HUES48 (cell line): Measurements from ENCODE around the gene LPCAT1.

ENCODE experiments used
- H3K27ac ChIP-seq: one replicate; pipeline ENCODE4 v1.7.0; 2013; ENCODE audit warnings: low read depth, low read length, inconsistent platforms
- H3K27me3 ChIP-seq: 2 replicates; pipeline ENCODE4 v1.6.1; 2013; ENCODE audit warnings: mild to moderate bottlenecking, low read length; ENCODE audit not compliant: control insufficient read depth, insufficient read depth
- H3K36me3 ChIP-seq: 2 replicates; pipeline ENCODE4 v1.6.1; 2013; ENCODE audit warnings: low read length; ENCODE audit not compliant: control insufficient read depth, insufficient read depth
- H3K4me1 ChIP-seq: 2 replicates; pipeline ENCODE4 v1.6.1; 2013; ENCODE audit warnings: mild to moderate bottlenecking, low read length; ENCODE audit not compliant: control insufficient read depth, insufficient read depth
- H3K4me3 ChIP-seq: 2 replicates; pipeline ENCODE4 v1.5.1; 2013; ENCODE audit warnings: mild to moderate bottlenecking, low read depth, low read length
- H3K9ac ChIP-seq: 2 replicates; pipeline ENCODE4 v1.6.1; 2013; ENCODE audit warnings: mild to moderate bottlenecking, low read depth, low read length, moderate library complexity
- H3K9me3 ChIP-seq: 2 replicates; pipeline ENCODE4 v1.6.1; 2013; ENCODE audit warnings: low read length; ENCODE audit not compliant: control insufficient read depth, insufficient read depth

Gene LPCAT1

DNA sequence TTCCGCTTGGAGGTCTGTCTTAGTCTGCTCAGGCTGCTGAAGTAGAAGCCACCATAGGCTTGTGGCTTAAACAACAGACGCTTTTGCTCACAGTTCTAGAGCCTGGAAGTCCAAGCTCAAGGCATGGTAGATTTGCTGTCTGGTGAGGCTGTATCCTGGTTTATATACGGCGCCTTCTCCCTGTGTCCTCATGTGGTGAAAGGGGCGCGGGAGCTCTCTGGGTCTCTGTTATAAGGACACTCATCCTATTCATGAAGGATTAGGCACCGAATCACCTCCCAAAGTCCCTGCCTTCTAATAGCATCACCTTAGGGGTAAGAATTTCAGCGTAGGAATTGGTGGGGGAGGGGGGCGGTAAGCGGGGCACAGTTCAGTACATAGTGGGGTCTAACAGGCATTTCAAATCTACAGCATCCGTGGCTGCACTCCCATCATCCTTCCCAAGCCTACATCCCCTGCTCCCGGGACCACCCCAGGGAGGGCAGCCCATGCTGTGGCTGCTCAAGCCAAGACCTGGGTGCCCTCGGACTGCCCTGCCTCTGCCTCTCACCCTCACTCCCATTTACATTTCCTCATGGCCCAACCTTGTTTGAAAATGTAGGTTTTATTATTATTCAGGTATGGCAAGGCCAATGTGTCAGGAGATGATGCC is 15.1 kb upstream of the LPCAT1 start:
- H3K9me3 ChIP-seq: no peaks in the 10 kb centered on the region; the same call in 1 of the 2 replicates
- H3K4me1 ChIP-seq: no peaks in the 10 kb centered on the region
- H3K4me3 ChIP-seq: no peak overlapping the region
- no peak overlapping the region for H3K27ac ChIP-seq
- H3K27me3 ChIP-seq: no peaks in the 10 kb centered on the region
- H3K36me3 ChIP-seq: no peaks in the 10 kb centered on the region
- no peak overlapping the region for H3K9ac ChIP-seq

- Histone ChIP-seq H3K27ac (no peak overlapping the region), H3K36me3 (no peaks in the 10 kb centered on the region), H3K9me3 (no peaks in the 10 kb centered on the region; the same call in 1 of the 2 replicates), H3K27me3 (no peaks in the 10 kb centered on the region), H3K4me3 (no peak overlapping the region), H3K9ac (no peak overlapping the region), H3K4me1 (no peaks in the 10 kb centered on the region)
These were observed 14.5 kb upstream of the LPCAT1 start for GRCh38 chr5:1538276-1538675.

DNA sequence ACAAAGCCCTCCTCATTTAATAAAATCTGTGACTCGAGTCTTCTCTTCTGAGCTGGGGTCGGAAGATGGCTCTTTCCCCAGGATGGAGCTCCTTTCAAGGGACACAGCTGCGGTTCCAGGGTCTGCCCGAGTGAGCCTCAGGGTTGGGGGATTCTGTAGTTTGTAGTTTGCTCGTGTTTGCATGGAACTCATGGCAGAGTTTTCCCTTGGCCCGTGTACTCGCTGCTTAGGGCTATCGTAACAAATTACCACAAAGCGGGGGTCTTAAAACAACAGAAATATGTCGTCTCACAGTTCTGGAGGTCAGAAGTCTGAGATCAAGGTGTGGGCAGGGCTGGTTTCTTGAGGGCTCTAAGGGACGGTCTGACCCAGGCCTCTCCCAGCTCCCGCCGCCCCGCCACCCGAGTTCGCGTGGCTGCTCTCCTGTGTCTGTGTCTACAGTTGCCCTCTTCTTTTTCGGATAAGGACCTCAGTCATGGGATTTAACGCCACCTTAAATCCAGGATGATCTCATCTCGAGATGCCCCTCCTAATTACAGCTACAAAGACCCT is 13.9 kb upstream of the LPCAT1 start:
- Histone ChIP-seq H3K9ac (no peak overlapping the region), H3K4me1 (no peaks in the 10 kb centered on the region), H3K36me3 (no peaks in the 10 kb centered on the region), H3K27me3 (no peaks in the 10 kb centered on the region), H3K9me3 (no peaks in the 10 kb centered on the region; the same call in 1 of the 2 replicates), H3K27ac (no peak overlapping the region), H3K4me3 (no peak overlapping the region)

DNA sequence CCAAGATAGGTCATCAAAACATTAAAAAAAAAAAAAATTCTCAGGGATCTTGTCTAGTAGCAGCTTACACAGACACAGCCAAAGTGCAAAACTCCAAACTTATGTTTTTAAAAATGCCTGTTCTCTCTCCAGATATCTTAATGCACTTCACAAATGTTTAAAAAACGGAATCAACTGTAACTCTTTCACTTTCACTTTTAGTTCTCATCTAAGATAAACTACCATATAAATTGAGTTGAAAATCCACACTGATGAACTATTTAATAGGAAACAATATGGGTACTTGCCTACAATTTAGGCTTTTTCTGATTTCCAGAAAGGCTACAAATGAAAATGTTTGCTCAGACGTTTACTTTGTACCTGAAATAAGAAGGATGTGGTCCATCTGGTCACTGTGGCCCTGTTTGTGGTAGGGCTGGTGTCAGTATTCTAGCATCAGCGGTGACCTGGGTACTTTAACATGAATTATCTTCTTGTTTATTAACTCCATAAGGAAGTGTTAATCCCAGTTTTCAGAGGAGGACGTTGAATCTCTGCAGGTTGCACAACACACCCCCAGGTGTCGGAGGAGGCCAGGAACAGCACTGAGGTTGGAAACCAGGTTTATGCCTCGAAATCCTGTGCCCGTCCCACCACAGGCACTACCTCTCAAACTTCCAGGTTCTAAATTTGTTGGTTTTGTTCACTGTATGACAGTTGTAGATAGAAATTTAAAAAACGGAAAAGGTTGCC is 13.3 kb upstream of the LPCAT1 start:
- Histone ChIP-seq H3K9me3 (no peaks in the 10 kb centered on the region; the same call in 1 of the 2 replicates), H3K27me3 (no peaks in the 10 kb centered on the region), H3K4me1 (no peaks in the 10 kb centered on the region), H3K4me3 (no peak overlapping the region), H3K27ac (no peak overlapping the region), H3K36me3 (no peaks in the 10 kb centered on the region), H3K9ac (no peak overlapping the region)

DNA sequence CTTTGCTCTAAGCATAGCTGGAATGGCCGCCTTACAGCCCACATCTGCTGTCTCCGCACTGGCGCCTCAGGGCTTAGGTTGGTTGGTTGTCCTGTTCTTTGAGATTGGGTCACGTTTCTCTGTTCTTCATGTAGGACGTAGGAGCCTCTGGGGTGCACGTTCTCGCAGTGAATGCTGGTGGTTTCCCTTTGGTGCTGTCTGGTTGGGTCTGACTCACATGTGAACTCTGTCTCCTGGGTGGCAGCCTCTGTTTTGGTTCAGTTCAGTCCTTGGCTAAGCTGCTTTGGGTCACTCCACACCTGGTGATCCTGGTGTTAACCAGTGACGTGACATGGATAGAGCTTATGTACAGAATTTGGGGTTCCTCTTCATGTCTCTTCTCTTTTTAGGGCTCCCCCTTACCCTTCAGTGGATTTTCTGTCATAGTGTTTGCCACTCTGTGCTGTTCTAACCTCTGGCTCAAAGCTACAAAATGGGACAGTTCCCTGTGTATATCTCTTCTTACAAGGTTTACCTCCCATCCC is 12.6 kb upstream of the LPCAT1 start:
- Histone ChIP-seq H3K36me3 (no peaks in the 10 kb centered on the region), H3K4me3 (no peak overlapping the region), H3K9ac (no peak overlapping the region), H3K4me1 (no peaks in the 10 kb centered on the region), H3K9me3 (no peaks in the 10 kb centered on the region; the same call in 1 of the 2 replicates), H3K27ac (no peak overlapping the region), H3K27me3 (no peaks in the 10 kb centered on the region)

DNA sequence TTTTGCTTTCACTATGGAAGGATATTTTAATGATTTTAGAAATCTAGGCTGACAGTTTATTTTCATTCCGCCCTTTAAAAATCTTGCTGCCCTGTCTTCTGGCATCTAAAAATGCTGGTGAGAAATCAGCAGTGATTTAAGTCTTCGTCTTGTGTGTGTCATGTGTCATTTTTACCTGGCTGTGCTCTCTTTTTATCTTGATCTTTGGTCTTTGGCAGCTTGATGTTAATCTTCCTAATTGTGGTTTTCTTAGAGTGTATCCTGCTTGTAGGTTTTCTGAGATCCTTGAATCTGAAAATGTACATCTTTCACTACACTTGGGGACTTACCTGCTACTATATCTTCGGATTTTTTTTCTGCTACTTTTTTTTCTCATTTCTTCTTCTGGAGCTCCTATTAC is 11.9 kb upstream of the LPCAT1 start:
- Histone ChIP-seq H3K27me3 (no peaks in the 10 kb centered on the region), H3K36me3 (no peaks in the 10 kb centered on the region), H3K9ac (no peak overlapping the region), H3K4me3 (no peak overlapping the region), H3K27ac (no peak overlapping the region), H3K9me3 (no peaks in the 10 kb centered on the region; the same call in 1 of the 2 replicates), H3K4me1 (no peaks in the 10 kb centered on the region)

- Histone ChIP-seq H3K36me3 (no peaks in the 10 kb centered on the region), H3K4me3 (no peak overlapping the region), H3K27ac (no peak overlapping the region), H3K9me3 (no peaks in the 10 kb centered on the region), H3K27me3 (no peaks in the 10 kb centered on the region), H3K9ac (no peak overlapping the region), H3K4me1 (no peaks in the 10 kb centered on the region)
These were observed 8.6 kb upstream of the LPCAT1 start for GRCh38 chr5:1532384-1532783.

GRCh38 chr5:1529498-1529897 is 5.7 kb upstream of the LPCAT1 start:
- no peaks in the 10 kb centered on the region for H3K9me3 ChIP-seq
- H3K27me3 ChIP-seq: no peaks in the 10 kb centered on the region
- no peak overlapping the region for H3K4me3 ChIP-seq
- H3K27ac ChIP-seq: no peak overlapping the region
- H3K4me1 ChIP-seq: peaks cover 2% of the 10 kb centered on the region
- no peaks in the 10 kb centered on the region for H3K36me3 ChIP-seq
- no peak overlapping the region for H3K9ac ChIP-seq

GRCh38 chr5:1527533-1528205 is 3.9 kb upstream of the LPCAT1 start:
- Histone ChIP-seq H3K9ac (no peak overlapping the region), H3K27me3 (no peaks in the 10 kb centered on the region), H3K9me3 (no peaks in the 10 kb centered on the region), H3K27ac (no peak overlapping the region), H3K4me1 (peaks cover 5% of the 10 kb centered on the region), H3K4me3 (no peak overlapping the region), H3K36me3 (no peaks in the 10 kb centered on the region)

GRCh38 chr5:1526681-1527131 is 2.9 kb upstream of the LPCAT1 start:
- Histone ChIP-seq H3K36me3 (no peaks in the 10 kb centered on the region), H3K9me3 (no peaks in the 10 kb centered on the region), H3K4me3 (no peak overlapping the region), H3K9ac (no peak overlapping the region), H3K27me3 (no peaks in the 10 kb centered on the region), H3K27ac (no peak overlapping the region), H3K4me1 (peaks cover 12% of the 10 kb centered on the region)
